HepG2 (cell line): ENCODE measurements around the gene RAD51D.

Experiments used
- ARHGAP35 ChIP-seq: sonication (generic); formaldehyde crosslinking; IDR thresholded peaks from 2 replicates; pipeline ENCODE4 v1.9.0; 2022; ENCODE audit warnings: mild to moderate bottlenecking, inconsistent platforms, moderate library complexity, missing genetic modification reagents, borderline replicate concordance
- CTCF ChIP-seq: sonication (generic); formaldehyde crosslinking; IDR thresholded peaks from 2 replicates; pipeline ENCODE4 v1.5.0; 2020; ENCODE audit warnings: mild to moderate bottlenecking, missing genetic modification reagents, moderate library complexity
- EZH2 ChIP-seq: conservative IDR thresholded peaks from 2 replicates; pipeline ENCODE4 v1.6.1; 2012; ENCODE audit warnings: mild to moderate bottlenecking, low read depth, low read length, moderate library complexity
- FOSL1 ChIP-seq: sonication (generic); formaldehyde crosslinking; IDR thresholded peaks from 2 replicates; pipeline ENCODE4 v1.9.0; 2021; ENCODE audit warnings: missing genetic modification reagents, borderline replicate concordance
- STAG1 ChIP-seq: sonication (generic); formaldehyde crosslinking; IDR thresholded peaks from 2 replicates; pipeline ENCODE4 v1.4.0; 2020; ENCODE audit warnings: missing genetic modification reagents
- SUZ12 ChIP-seq: fragments of 150-350 bp; IDR thresholded peaks from 2 replicates; pipeline ENCODE4 v1.6.1; 2014; ENCODE audit warnings: low read depth, low read length
- TP53 ChIP-seq: sonication (generic); formaldehyde crosslinking; conservative IDR thresholded peaks from 2 replicates; pipeline ENCODE4 v1.4.0; 2020; ENCODE audit warnings: missing genetic modification reagents
- ZNF20 ChIP-seq: sonication (generic); formaldehyde crosslinking; IDR thresholded peaks from 2 replicates; pipeline ENCODE4 v1.4.0; 2020; ENCODE audit warnings: mild to moderate bottlenecking, moderate library complexity, missing genetic modification reagents
- ZNF770 ChIP-seq: sonication (generic); formaldehyde crosslinking; IDR thresholded peaks from 2 replicates; pipeline ENCODE4 v1.5.0; 2020; ENCODE audit warnings: mild to moderate bottlenecking, missing genetic modification reagents
- TF ChIP-seq, protein P1 (sequence below): sonication (generic); formaldehyde crosslinking; IDR thresholded peaks from 2 replicates; pipeline ENCODE4 v1.8.1; 2023; ENCODE audit warnings: missing genetic modification reagents, mild to moderate bottlenecking, borderline replicate concordance
- TF ChIP-seq, protein P2 (sequence below): sonication (generic); formaldehyde crosslinking; IDR thresholded peaks from 2 replicates; pipeline ENCODE4 v1.4.0; 2020; ENCODE audit warnings: missing genetic modification reagents

GRCh38 chr17:35094902-35095301 is 24.8 kb downstream of the RAD51D start:
- no peak for TF ChIP-seq ARHGAP35 (CRISPR knock-in tag)
- TF ChIP-seq, protein P1, sequence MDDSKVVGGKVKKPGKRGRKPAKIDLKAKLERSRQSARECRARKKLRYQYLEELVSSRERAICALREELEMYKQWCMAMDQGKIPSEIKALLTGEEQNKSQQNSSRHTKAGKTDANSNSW, result no peak
- TF ChIP-seq ZNF20 (CRISPR knock-in tag), result no peak
- TF ChIP-seq CTCF, result no peak
- TF ChIP-seq ZNF770 (CRISPR knock-in tag), result no peak
- TF ChIP-seq TP53 (CRISPR knock-in tag), result no peak
- TF ChIP-seq SUZ12, result no peak
- TF ChIP-seq, protein P2, sequence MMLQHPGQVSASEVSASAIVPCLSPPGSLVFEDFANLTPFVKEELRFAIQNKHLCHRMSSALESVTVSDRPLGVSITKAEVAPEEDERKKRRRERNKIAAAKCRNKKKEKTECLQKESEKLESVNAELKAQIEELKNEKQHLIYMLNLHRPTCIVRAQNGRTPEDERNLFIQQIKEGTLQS, result no peak
- no peak for TF ChIP-seq FOSL1 (CRISPR knock-in tag)
- no peak for TF ChIP-seq EZH2
- TF ChIP-seq STAG1, result no peak
